Stimulated activated CD4-positive, alpha-beta T cell treated with anti-CD3 and anti-CD28 coated beads, Interleukin-4, amount 100 ng/mL, for 1 hour (primary cell): ENCODE data around the gene WWOX.

Source experiments
- DNase-seq: peaks from one replicate; pipeline ENCODE4 v3.0.0-alpha.2; 2020

Gene WWOX

GRCh38 chr16:78106686-78107085, 7.2 kb downstream of the WWOX start:
- DNase-seq, result no peak

- DNase-seq, result no peak
These were observed 9.0 kb downstream of the WWOX start for GRCh38 chr16:78108451-78108850.

GRCh38 chr16:78113258-78113657, 13.8 kb downstream of the WWOX start:
- no peak for DNase-seq

- DNase-seq, result no peak
These were observed 16.2 kb downstream of the WWOX start for GRCh38 chr16:78115659-78116058.

- DNase-seq, result no peak
These were observed 17.5 kb downstream of the WWOX start for GRCh38 chr16:78116946-78117345.

- no peak for DNase-seq
These were observed 17.9 kb downstream of the WWOX start for GRCh38 chr16:78117391-78117790.

GRCh38 chr16:78118469-78119025, 19.1 kb downstream of the WWOX start:
- DNase-seq, result no peak

GRCh38 chr16:78122774-78123315, 23.4 kb downstream of the WWOX start:
- DNase-seq, result no peak

- DNase-seq, result no peak
These were observed 25.8 kb downstream of the WWOX start for GRCh38 chr16:78125112-78125844.

GRCh38 chr16:78126662-78127061, 27.2 kb downstream of the WWOX start:
- no peak for DNase-seq

GRCh38 chr16:78127130-78127529, 27.7 kb downstream of the WWOX start:
- DNase-seq, result no peak

- DNase-seq, result no peak
These were observed 29.5 kb downstream of the WWOX start for GRCh38 chr16:78128913-78129312.

- DNase-seq, result no peak
These were observed 29.9 kb downstream of the WWOX start for GRCh38 chr16:78129349-78129748.

- no peak for DNase-seq
These were observed 30.7 kb downstream of the WWOX start for GRCh38 chr16:78130083-78130608.

GRCh38 chr16:78130950-78131349, 31.5 kb downstream of the WWOX start:
- no peak for DNase-seq

GRCh38 chr16:78133919-78134318, 34.5 kb downstream of the WWOX start:
- no peak for DNase-seq

- no peak for DNase-seq
These were observed 35.6 kb downstream of the WWOX start for GRCh38 chr16:78134944-78135619.

- DNase-seq, result no peak
These were observed 37.7 kb downstream of the WWOX start for GRCh38 chr16:78137179-78137578.

- no peak for DNase-seq
These were observed 38.5 kb downstream of the WWOX start for GRCh38 chr16:78137782-78138616.

GRCh38 chr16:78140818-78141466, 41.5 kb downstream of the WWOX start:
- DNase-seq, result no peak

GRCh38 chr16:78142788-78143187, 43.3 kb downstream of the WWOX start:
- DNase-seq, result no peak

- DNase-seq, result no peak
These were observed 47.4 kb downstream of the WWOX start for GRCh38 chr16:78146807-78147206.
